Natural killer cell (primary cell): ENCODE measurements around the gene SPRYD4. TPM values are rescaled to one million over a fixed set of nuclear protein-coding genes. Genes with fewer than 3 reads are reported as not detected.
"Not testable (repeated sequence)": the region's sequence is repeated elsewhere in the genome, so short reads cannot be mapped to it uniquely, and the experiment has no call there.

Experiments
- ATAC-seq, 3 donors: fragments of 150-1000 bp in 2 of 3; fragments of 200-7000 bp in 1 of 3; cut with Tn5 transposase; 1 replicate in 1 of 3; 2 replicates in 2 of 3; pipeline ENCODE4 v1.10.0; 2021; ENCODE audit warnings: mild to moderate bottlenecking in 2 of 3, moderate library complexity in 2 of 3
- DNase-seq, 2 donors: peaks; one replicate each; pipeline versions ENCODE4 v3.0.0 to v3.0.0-alpha.2; 2013 to 2021; ENCODE audit warnings: mixed read lengths in 1 of 2
- H3K27ac ChIP-seq: one replicate; pipeline ENCODE4 v1.5.1; 2013; ENCODE audit warnings: mild to moderate bottlenecking, low read length
- H3K27me3 ChIP-seq: one replicate; pipeline ENCODE4 v1.6.1; 2013; ENCODE audit warnings: low read length; ENCODE audit not compliant: control insufficient read depth, insufficient read depth
- H3K36me3 ChIP-seq: one replicate; pipeline ENCODE4 v1.6.1; 2013; ENCODE audit warnings: low read length; ENCODE audit not compliant: control insufficient read depth, insufficient read depth
- H3K4me1 ChIP-seq: one replicate; pipeline ENCODE4 v1.6.1; 2013; ENCODE audit warnings: low read length; ENCODE audit not compliant: control insufficient read depth, insufficient read depth
- H3K4me3 ChIP-seq: one replicate; pipeline ENCODE4 v1.5.1; 2013; ENCODE audit warnings: low read length
- H3K9me3 ChIP-seq: one replicate; pipeline ENCODE4 v1.6.1; 2013; ENCODE audit warnings: low read length; ENCODE audit not compliant: control insufficient read depth, insufficient read depth
- H3K27ac Mint-ChIP-seq, 2 donors: one replicate each; pipeline ENCODE4 v1.8.0; 2022; ENCODE audit warnings: mild to moderate bottlenecking in 2 of 2, mixed read lengths in 2 of 2, moderate library complexity in 1 of 2
- H3K27me3 Mint-ChIP-seq, 2 donors: one replicate each; pipeline ENCODE4 v1.8.0; 2022; ENCODE audit warnings: low read depth in 2 of 2, mixed read lengths in 2 of 2
- H3K36me3 Mint-ChIP-seq: one replicate; pipeline ENCODE4 v1.8.0; 2022; ENCODE audit warnings: mixed read lengths
- H3K4me1 Mint-ChIP-seq, 2 donors: one replicate each; pipeline ENCODE4 v1.8.0; 2022; ENCODE audit warnings: mixed read lengths in 2 of 2
- H3K4me3 Mint-ChIP-seq: one replicate; pipeline ENCODE4 v1.8.0; 2022; ENCODE audit warnings: mild to moderate bottlenecking, moderate library complexity, mixed read lengths
- H3K9me3 Mint-ChIP-seq, 2 donors: one replicate each; pipeline ENCODE4 v1.8.0; 2022; ENCODE audit warnings: mixed read lengths in 2 of 2
- WGBS: methylation state at CpG from one replicate; pipeline ENCODE4 v1.1.7; 2013; ENCODE audit warnings: missing lambda C conversion rate; ENCODE audit not compliant: insufficient coverage; 5-methylcytosine and 5-hydroxymethylcytosine counted together
- intact Hi-C: fragments of 100-400 bp; cut with micrococcal nuclease; formaldehyde crosslinking; loops from one replicate; pipeline ENCODE4 v1.14.2; 2022
- total RNA-seq, 4 donors: library from RNA; stranded (reverse); fragments of 120-200 nt in 1 of 4; gene quantifications; one replicate each; pipeline versions ENCODE4 v1.2.3 to v1.2.4, GENCODE V29; 2013 to 2022
- TF ChIP-seq, protein P1 (sequence below): fragments of 200-600 bp; IDR thresholded peaks from one replicate; pipeline ENCODE4 v1.8.0; 2022; ENCODE audit warnings: antibody characterized with exemption

Gene SPRYD4
- total RNA-seq, 3 donors from 2014 or later (not counting 1 experiment from before 2014, with no cell fraction given), result 5.6 to 6.2 (median 5.6) TPM

GRCh38 chr12:56496704-56497103 is 28.3 kb downstream of the SPRYD4 start:
- not testable (repeated sequence) for H3K9me3 Mint-ChIP-seq
- TF ChIP-seq, protein P1, sequence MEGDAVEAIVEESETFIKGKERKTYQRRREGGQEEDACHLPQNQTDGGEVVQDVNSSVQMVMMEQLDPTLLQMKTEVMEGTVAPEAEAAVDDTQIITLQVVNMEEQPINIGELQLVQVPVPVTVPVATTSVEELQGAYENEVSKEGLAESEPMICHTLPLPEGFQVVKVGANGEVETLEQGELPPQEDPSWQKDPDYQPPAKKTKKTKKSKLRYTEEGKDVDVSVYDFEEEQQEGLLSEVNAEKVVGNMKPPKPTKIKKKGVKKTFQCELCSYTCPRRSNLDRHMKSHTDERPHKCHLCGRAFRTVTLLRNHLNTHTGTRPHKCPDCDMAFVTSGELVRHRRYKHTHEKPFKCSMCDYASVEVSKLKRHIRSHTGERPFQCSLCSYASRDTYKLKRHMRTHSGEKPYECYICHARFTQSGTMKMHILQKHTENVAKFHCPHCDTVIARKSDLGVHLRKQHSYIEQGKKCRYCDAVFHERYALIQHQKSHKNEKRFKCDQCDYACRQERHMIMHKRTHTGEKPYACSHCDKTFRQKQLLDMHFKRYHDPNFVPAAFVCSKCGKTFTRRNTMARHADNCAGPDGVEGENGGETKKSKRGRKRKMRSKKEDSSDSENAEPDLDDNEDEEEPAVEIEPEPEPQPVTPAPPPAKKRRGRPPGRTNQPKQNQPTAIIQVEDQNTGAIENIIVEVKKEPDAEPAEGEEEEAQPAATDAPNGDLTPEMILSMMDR, result peak; percentile 57

DNA sequence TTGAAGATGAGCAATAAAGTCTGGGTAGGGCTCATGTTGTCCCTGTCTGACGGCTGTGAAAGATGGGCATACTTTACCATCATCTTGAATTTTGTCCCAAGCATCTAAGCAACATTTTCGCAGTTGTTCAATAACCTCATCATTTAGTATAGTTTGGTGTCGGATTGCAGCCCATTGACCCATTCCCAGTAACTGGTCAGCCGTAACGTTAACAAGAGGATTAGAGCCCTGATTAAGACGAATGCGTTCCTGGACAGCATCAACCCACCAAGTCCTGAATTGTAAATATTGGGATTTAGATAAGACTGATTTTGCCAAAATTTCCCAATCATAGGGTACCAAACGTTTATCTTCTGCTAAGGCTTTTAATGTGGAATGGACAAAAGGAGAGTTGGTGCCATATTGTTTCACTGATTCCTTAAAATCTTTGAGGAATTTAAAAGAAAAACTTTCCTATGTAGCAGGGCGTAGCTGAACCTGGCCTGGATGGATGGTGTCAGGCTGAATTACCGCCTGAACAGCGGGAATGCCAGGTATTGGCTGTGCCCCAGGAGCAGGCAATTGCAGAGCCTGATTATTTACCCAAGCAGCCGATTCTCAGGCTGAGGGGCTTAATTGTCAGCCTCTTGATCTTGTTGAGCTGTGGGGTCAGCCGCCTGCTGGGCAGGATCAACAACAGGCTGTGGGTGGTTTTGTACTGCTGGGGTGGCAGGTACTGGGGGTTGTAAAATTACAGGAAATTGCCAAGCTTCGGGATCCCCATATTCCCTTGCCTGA is 29.9 kb downstream of the SPRYD4 start:
- H3K4me3 ChIP-seq, H3K4me1 Mint-ChIP-seq, H3K36me3 Mint-ChIP-seq, H3K9me3 Mint-ChIP-seq, ATAC-seq, H3K27ac Mint-ChIP-seq, H3K4me3 Mint-ChIP-seq, H3K4me1 ChIP-seq, H3K27me3 Mint-ChIP-seq, H3K36me3 ChIP-seq, H3K27me3 ChIP-seq, DNase-seq, H3K9me3 ChIP-seq, intact Hi-C loops, H3K27ac ChIP-seq: not testable (repeated sequence)
- 85% methylated on average over 8 of the region's 14 CpGs for WGBS

More at GRCh38 chr12:56496704-56497103, 28.3 kb downstream of the SPRYD4 start:
- H3K4me1 ChIP-seq, H3K27me3 ChIP-seq, H3K27ac Mint-ChIP-seq, H3K27ac ChIP-seq, H3K36me3 Mint-ChIP-seq, ATAC-seq, H3K4me3 Mint-ChIP-seq, H3K4me1 Mint-ChIP-seq, H3K4me3 ChIP-seq, H3K36me3 ChIP-seq, intact Hi-C loops, H3K9me3 ChIP-seq: not testable (repeated sequence)
- H3K27me3 Mint-ChIP-seq, result peaks cover 2 to 11% of the 10 kb centered on the region in 2 donors
- peak; percentile 64 for DNase-seq
- 2% methylated on average over 8 of the region's 17 CpGs for WGBS

GRCh38 chr12:56499452-56499851 is 31.1 kb downstream of the SPRYD4 start:
- intact Hi-C loops, H3K4me3 Mint-ChIP-seq, H3K4me1 Mint-ChIP-seq, H3K9me3 ChIP-seq, H3K36me3 Mint-ChIP-seq, H3K4me3 ChIP-seq, H3K9me3 Mint-ChIP-seq, ATAC-seq, H3K27me3 ChIP-seq, H3K27ac Mint-ChIP-seq, H3K27ac ChIP-seq, H3K4me1 ChIP-seq, H3K36me3 ChIP-seq, H3K27me3 Mint-ChIP-seq, DNase-seq: not testable (repeated sequence)
- 85% methylated on average over 9 of the region's 9 CpGs for WGBS

DNA sequence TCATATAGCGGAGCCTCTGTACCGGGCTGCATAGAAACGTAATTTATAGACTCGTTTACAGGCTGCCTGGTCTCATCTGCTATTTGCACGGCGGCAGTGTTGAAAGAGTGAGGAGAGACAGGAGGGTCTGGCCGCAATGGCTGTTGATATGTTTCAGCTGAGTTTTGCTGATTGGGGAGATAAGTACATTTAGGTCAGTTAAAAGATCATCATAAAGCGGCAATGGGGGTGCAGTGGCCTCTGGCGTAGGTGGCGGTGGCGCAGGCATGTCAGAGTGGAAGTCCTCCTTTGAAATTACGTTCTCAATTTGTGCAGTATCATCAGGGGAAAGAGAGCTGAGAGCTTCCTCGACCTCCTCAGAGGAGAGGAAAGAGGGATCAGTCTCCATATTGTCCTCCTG is 31.5 kb downstream of the SPRYD4 start:
- H3K4me1 ChIP-seq, H3K9me3 ChIP-seq, H3K36me3 Mint-ChIP-seq, H3K4me1 Mint-ChIP-seq, H3K4me3 Mint-ChIP-seq, ATAC-seq, H3K9me3 Mint-ChIP-seq, H3K27me3 Mint-ChIP-seq, H3K4me3 ChIP-seq, intact Hi-C loops, H3K36me3 ChIP-seq, H3K27ac Mint-ChIP-seq, DNase-seq, H3K27me3 ChIP-seq, H3K27ac ChIP-seq: not testable (repeated sequence)
- WGBS, result 86% methylated on average over 13 of the region's 13 CpGs

DNA sequence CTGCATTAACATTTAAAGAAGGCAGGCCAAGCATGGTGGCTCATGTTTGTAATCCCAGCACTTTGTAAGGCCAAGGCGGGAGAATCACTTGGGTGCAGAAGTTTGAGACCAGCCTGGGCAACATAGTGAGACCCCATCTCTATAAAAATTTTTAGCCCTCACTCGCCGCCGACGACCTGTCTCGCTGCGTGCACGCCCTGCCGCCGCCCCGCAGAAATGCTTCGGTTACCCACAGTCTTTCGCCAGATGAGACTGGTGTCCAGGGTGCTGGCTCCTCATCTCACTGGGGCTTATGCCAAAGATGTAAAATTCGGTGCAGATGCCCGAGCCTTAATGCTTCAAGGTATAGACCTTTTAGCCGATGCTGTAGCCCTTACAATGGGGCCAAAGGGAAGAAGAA is 42.4 kb downstream of the SPRYD4 start:
- Mint-ChIP-seq H3K27me3 (peaks cover 10 to 25% of the 10 kb centered on the region in 2 donors), H3K4me1 (peaks cover 6% of the 10 kb centered on the region in 2 donors), H3K36me3 (no peaks in the 10 kb centered on the region), H3K4me3 (no peak overlapping the region), H3K9me3 (no peaks in the 10 kb centered on the region), H3K27ac (no peak overlapping the region)
- Histone ChIP-seq H3K27me3 (no peaks in the 10 kb centered on the region), H3K27ac (no peak overlapping the region), H3K36me3 (no peaks in the 10 kb centered on the region), H3K4me1 (no peaks in the 10 kb centered on the region), H3K4me3 (no peak overlapping the region), H3K9me3 (no peaks in the 10 kb centered on the region)
- intact Hi-C loops, result loop anchor here (5.0 kb wide), 1 partner anchor 477 kb away; no protein-coding TSS in a partner anchor
- 92% methylated on average over 16 of the region's 16 CpGs for WGBS
- ATAC-seq, result no peak
- TF ChIP-seq, protein P1, result no peak
- DNase-seq, result no peak
